WTC11 (cell line): Measurements from ENCODE around the gene PRTFDC1. TPM values are rescaled to one million over a fixed set of nuclear protein-coding genes. Genes with fewer than 3 reads are reported as not detected.

ENCODE experiments used
- ATAC-seq: fragments of 200-7000 bp; cut with Tn5 transposase; 2 replicates; pipeline ENCODE4 v1.10.0; 2021; ENCODE audit warnings: mild to moderate bottlenecking, moderate library complexity
- CTCF ChIA-PET: fragments of 300-600 bp; sonication (Branson Sonifier 250); formaldehyde crosslinking; loops from one replicate; lab custom pipeline; 2021; ENCODE audit warnings: antibody characterized with exemption; lab: Charles Lee
- POLR2A ChIA-PET: fragments of 350-600 bp; sonication (Branson Sonifier 250); formaldehyde crosslinking; loops from one replicate; lab custom pipeline; 2021; ENCODE audit warnings: antibody characterized with exemption; lab: Charles Lee
- DNase-seq: peaks from one replicate; pipeline ENCODE4 v3.0.0; 2021; ENCODE audit warnings: low spot score
- H3K27ac Mint-ChIP-seq: 2 replicates; pipeline ENCODE4 v1.8.0; 2021; ENCODE audit warnings: mixed read lengths
- H3K27me3 Mint-ChIP-seq: 2 replicates; pipeline ENCODE4 v1.8.0; 2021; ENCODE audit warnings: low read depth, mild to moderate bottlenecking, moderate library complexity, mixed read lengths
- H3K36me3 Mint-ChIP-seq: 2 replicates; pipeline ENCODE4 v1.8.0; 2021; ENCODE audit warnings: mixed read lengths
- H3K4me1 Mint-ChIP-seq: 2 replicates; pipeline ENCODE4 v1.8.0; 2022; ENCODE audit warnings: mixed read lengths
- H3K4me3 Mint-ChIP-seq: 2 replicates; pipeline ENCODE4 v1.8.0; 2021; ENCODE audit warnings: mild to moderate bottlenecking, moderate library complexity, mixed read lengths
- H3K9me3 Mint-ChIP-seq: 2 replicates; pipeline ENCODE4 v1.8.0; 2021; ENCODE audit warnings: mixed read lengths
- ATF1 ChIP-seq: sonication (generic); formaldehyde crosslinking; IDR thresholded peaks from 2 replicates; pipeline ENCODE4 v1.8.1; 2023; ENCODE audit warnings: mild to moderate bottlenecking, moderate library complexity, missing genetic modification reagents
- ESRRA ChIP-seq: sonication (generic); formaldehyde crosslinking; IDR thresholded peaks from 2 replicates; pipeline ENCODE4 v1.8.1; 2022; ENCODE audit warnings: mild to moderate bottlenecking, missing genetic modification reagents, borderline replicate concordance
- HMGXB4 ChIP-seq: sonication (generic); formaldehyde crosslinking; IDR thresholded peaks from 2 replicates; pipeline ENCODE4 v1.8.1; 2023; ENCODE audit warnings: mild to moderate bottlenecking, moderate library complexity, missing genetic modification reagents
- NFE2L1 ChIP-seq: sonication (generic); formaldehyde crosslinking; IDR thresholded peaks from 2 replicates; pipeline ENCODE4 v1.8.1; 2023; ENCODE audit warnings: missing genetic modification reagents
- NR1H2 ChIP-seq: sonication (generic); formaldehyde crosslinking; IDR thresholded peaks from 2 replicates; pipeline ENCODE4 v1.9.0; 2021; ENCODE audit warnings: mild to moderate bottlenecking, moderate library complexity, missing genetic modification reagents
- OVOL2 ChIP-seq: fragments of 250-450 bp; sonication (Bioruptor Pico); IDR thresholded peaks from 2 replicates; pipeline ENCODE4 v1.9.0; 2021; ENCODE audit warnings: mild to moderate bottlenecking, borderline replicate concordance
- PRDM15 ChIP-seq: sonication (generic); formaldehyde crosslinking; IDR thresholded peaks from 2 replicates; pipeline ENCODE4 v1.8.0; 2022; ENCODE audit warnings: missing genetic modification reagents
- RORB ChIP-seq: fragments of 250-450 bp; sonication (Bioruptor Pico); IDR thresholded peaks from 2 replicates; pipeline ENCODE4 v1.9.0; 2021; ENCODE audit warnings: mild to moderate bottlenecking
- SOX15 ChIP-seq: fragments of 250-450 bp; sonication (Bioruptor Pico); IDR thresholded peaks from 2 replicates; pipeline ENCODE4 v1.9.0; 2021; ENCODE audit warnings: mild to moderate bottlenecking
- SP1 ChIP-seq: sonication (generic); formaldehyde crosslinking; conservative IDR thresholded peaks from 2 replicates; pipeline ENCODE4 v1.8.1; 2022; ENCODE audit warnings: missing genetic modification reagents
- ZNF219 ChIP-seq: sonication (generic); formaldehyde crosslinking; IDR thresholded peaks from 2 replicates; pipeline ENCODE4 v1.8.0; 2023; ENCODE audit warnings: missing genetic modification reagents, mild to moderate bottlenecking, borderline replicate concordance
- ZNF317 ChIP-seq: sonication (generic); formaldehyde crosslinking; IDR thresholded peaks from 2 replicates; pipeline ENCODE4 v1.8.1; 2023; ENCODE audit warnings: low read depth, mild to moderate bottlenecking, moderate library complexity, missing genetic modification reagents, borderline replicate concordance
- total RNA-seq: library from RNA; stranded (reverse); gene quantifications from 3 replicates; pipeline ENCODE4 v1.2.3, GENCODE V29; 2021
- TF ChIP-seq, protein P1 (sequence below): sonication (generic); formaldehyde crosslinking; IDR thresholded peaks from 2 replicates; pipeline ENCODE4 v1.8.1; 2023; ENCODE audit warnings: mild to moderate bottlenecking, missing genetic modification reagents, moderate library complexity
- TF ChIP-seq, protein P2 (sequence below): fragments of 250-450 bp; sonication (Bioruptor Pico); IDR thresholded peaks from 2 replicates; pipeline ENCODE4 v1.9.0; 2021; ENCODE audit warnings: mild to moderate bottlenecking, borderline replicate concordance
- TF ChIP-seq, protein P3 (sequence below): sonication (generic); formaldehyde crosslinking; IDR thresholded peaks from 2 replicates; pipeline ENCODE4 v1.8.1; 2022; ENCODE audit warnings: low read depth, mild to moderate bottlenecking, moderate library complexity, missing genetic modification reagents, borderline replicate concordance
- TF ChIP-seq, protein P4 (sequence below): fragments of 250-450 bp; sonication (Bioruptor Pico); IDR thresholded peaks from 2 replicates; pipeline ENCODE4 v1.9.0; 2021; ENCODE audit warnings: moderate library complexity, mild to moderate bottlenecking, inconsistent platforms, borderline replicate concordance
- TF ChIP-seq, protein P5 (sequence below): sonication (generic); formaldehyde crosslinking; IDR thresholded peaks from 2 replicates; pipeline ENCODE4 v1.8.0; 2023; ENCODE audit warnings: mild to moderate bottlenecking, missing genetic modification reagents
- TF ChIP-seq, protein P6 (sequence below): sonication (generic); formaldehyde crosslinking; IDR thresholded peaks from 2 replicates; pipeline ENCODE4 v1.8.1; 2023; ENCODE audit warnings: mild to moderate bottlenecking, missing genetic modification reagents

PRTFDC1 gene
- total RNA-seq, 1 experiment from 2014 or later: 6.1 TPM

GRCh38 chr10:24929904-24930303 is 22.5 kb downstream of the PRTFDC1 start (continued):
- TF ChIP-seq, protein P1, sequence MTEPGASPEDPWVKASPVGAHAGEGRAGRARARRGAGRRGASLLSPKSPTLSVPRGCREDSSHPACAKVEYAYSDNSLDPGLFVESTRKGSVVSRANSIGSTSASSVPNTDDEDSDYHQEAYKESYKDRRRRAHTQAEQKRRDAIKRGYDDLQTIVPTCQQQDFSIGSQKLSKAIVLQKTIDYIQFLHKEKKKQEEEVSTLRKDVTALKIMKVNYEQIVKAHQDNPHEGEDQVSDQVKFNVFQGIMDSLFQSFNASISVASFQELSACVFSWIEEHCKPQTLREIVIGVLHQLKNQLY (CRISPR knock-in tag): no peak
- TF ChIP-seq, protein P2, sequence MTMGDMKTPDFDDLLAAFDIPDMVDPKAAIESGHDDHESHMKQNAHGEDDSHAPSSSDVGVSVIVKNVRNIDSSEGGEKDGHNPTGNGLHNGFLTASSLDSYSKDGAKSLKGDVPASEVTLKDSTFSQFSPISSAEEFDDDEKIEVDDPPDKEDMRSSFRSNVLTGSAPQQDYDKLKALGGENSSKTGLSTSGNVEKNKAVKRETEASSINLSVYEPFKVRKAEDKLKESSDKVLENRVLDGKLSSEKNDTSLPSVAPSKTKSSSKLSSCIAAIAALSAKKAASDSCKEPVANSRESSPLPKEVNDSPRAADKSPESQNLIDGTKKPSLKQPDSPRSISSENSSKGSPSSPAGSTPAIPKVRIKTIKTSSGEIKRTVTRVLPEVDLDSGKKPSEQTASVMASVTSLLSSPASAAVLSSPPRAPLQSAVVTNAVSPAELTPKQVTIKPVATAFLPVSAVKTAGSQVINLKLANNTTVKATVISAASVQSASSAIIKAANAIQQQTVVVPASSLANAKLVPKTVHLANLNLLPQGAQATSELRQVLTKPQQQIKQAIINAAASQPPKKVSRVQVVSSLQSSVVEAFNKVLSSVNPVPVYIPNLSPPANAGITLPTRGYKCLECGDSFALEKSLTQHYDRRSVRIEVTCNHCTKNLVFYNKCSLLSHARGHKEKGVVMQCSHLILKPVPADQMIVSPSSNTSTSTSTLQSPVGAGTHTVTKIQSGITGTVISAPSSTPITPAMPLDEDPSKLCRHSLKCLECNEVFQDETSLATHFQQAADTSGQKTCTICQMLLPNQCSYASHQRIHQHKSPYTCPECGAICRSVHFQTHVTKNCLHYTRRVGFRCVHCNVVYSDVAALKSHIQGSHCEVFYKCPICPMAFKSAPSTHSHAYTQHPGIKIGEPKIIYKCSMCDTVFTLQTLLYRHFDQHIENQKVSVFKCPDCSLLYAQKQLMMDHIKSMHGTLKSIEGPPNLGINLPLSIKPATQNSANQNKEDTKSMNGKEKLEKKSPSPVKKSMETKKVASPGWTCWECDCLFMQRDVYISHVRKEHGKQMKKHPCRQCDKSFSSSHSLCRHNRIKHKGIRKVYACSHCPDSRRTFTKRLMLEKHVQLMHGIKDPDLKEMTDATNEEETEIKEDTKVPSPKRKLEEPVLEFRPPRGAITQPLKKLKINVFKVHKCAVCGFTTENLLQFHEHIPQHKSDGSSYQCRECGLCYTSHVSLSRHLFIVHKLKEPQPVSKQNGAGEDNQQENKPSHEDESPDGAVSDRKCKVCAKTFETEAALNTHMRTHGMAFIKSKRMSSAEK (CRISPR knock-in tag): no peak
- TF ChIP-seq RORB (CRISPR knock-in tag) (no peak), HMGXB4 (CRISPR knock-in tag) (no peak), ESRRA (no peak), SP1 (CRISPR knock-in tag) (no peak)
- TF ChIP-seq, protein P3, sequence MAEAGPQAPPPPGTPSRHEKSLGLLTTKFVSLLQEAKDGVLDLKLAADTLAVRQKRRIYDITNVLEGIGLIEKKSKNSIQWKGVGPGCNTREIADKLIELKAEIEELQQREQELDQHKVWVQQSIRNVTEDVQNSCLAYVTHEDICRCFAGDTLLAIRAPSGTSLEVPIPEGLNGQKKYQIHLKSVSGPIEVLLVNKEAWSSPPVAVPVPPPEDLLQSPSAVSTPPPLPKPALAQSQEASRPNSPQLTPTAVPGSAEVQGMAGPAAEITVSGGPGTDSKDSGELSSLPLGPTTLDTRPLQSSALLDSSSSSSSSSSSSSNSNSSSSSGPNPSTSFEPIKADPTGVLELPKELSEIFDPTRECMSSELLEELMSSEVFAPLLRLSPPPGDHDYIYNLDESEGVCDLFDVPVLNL (CRISPR knock-in tag): no peak

DNA sequence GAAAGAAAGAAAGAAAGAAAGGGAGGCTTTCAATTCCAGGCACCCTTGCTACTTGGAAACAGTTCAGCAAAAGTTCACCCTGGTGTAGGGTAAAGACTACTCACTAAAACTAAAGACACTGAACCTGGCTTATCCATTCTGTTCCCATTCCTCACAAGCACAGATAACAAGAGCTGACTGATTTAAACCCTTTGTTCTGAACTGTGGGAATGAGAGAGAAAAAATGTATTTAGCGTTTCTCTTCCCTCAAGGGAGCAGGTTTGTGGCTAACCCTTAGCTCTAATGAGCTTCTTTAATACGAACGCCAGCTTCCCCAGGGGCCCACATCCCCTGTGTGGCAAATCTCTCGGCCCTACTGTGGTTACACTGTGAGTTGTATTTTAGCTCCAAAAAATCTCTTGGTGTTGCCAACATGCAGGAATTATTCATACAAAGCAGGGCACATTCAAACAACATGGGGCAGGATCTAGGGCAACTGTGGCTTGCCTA is 23.3 kb downstream of the PRTFDC1 start:
- ChIA-PET CTCF (interaction anchor here (1.0 to 1.3 kb wide), 3 partner anchors 287 to 311 kb away, joined by 3 read pairs; no protein-coding TSS in a partner anchor), POLR2A (interaction anchor here (0.6 to 1.6 kb wide), 2 partner anchors 22 to 57 kb away, joined by 3 to 4 read pairs; no protein-coding TSS in a partner anchor)
- Mint-ChIP-seq H3K4me3 (no peak overlapping the region), H3K4me1 (no peaks in the 10 kb centered on the region), H3K9me3 (peaks cover 20% of the 10 kb centered on the region), H3K27me3 (no peaks in the 10 kb centered on the region), H3K36me3 (peaks cover 13% of the 10 kb centered on the region), H3K27ac (no peak overlapping the region)
- ATAC-seq: no peak
- DNase-seq: no peak
- no peak for TF ChIP-seq SOX15 (CRISPR knock-in tag)
- TF ChIP-seq PRDM15 (CRISPR knock-in tag): no peak
- TF ChIP-seq ZNF219 (CRISPR knock-in tag): no peak
- TF ChIP-seq ATF1: no peak
- TF ChIP-seq, protein P1 (CRISPR knock-in tag): no peak
- no peak for TF ChIP-seq NR1H2
- no peak for TF ChIP-seq OVOL2 (CRISPR knock-in tag)
- TF ChIP-seq, protein P4, sequence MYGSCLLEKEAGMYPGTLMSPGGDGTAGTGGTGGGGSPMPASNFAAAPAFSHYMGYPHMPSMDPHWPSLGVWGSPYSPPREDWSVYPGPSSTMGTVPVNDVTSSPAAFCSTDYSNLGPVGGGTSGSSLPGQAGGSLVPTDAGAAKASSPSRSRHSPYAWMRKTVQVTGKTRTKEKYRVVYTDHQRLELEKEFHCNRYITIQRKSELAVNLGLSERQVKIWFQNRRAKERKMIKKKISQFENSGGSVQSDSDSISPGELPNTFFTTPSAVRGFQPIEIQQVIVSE (CRISPR knock-in tag): no peak
- TF ChIP-seq, protein P5, sequence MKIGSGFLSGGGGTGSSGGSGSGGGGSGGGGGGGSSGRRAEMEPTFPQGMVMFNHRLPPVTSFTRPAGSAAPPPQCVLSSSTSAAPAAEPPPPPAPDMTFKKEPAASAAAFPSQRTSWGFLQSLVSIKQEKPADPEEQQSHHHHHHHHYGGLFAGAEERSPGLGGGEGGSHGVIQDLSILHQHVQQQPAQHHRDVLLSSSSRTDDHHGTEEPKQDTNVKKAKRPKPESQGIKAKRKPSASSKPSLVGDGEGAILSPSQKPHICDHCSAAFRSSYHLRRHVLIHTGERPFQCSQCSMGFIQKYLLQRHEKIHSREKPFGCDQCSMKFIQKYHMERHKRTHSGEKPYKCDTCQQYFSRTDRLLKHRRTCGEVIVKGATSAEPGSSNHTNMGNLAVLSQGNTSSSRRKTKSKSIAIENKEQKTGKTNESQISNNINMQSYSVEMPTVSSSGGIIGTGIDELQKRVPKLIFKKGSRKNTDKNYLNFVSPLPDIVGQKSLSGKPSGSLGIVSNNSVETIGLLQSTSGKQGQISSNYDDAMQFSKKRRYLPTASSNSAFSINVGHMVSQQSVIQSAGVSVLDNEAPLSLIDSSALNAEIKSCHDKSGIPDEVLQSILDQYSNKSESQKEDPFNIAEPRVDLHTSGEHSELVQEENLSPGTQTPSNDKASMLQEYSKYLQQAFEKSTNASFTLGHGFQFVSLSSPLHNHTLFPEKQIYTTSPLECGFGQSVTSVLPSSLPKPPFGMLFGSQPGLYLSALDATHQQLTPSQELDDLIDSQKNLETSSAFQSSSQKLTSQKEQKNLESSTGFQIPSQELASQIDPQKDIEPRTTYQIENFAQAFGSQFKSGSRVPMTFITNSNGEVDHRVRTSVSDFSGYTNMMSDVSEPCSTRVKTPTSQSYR (CRISPR knock-in tag): no peak
- no peak for TF ChIP-seq NFE2L1 (CRISPR knock-in tag)
- TF ChIP-seq ZNF317 (CRISPR knock-in tag): no peak
- TF ChIP-seq, protein P6, sequence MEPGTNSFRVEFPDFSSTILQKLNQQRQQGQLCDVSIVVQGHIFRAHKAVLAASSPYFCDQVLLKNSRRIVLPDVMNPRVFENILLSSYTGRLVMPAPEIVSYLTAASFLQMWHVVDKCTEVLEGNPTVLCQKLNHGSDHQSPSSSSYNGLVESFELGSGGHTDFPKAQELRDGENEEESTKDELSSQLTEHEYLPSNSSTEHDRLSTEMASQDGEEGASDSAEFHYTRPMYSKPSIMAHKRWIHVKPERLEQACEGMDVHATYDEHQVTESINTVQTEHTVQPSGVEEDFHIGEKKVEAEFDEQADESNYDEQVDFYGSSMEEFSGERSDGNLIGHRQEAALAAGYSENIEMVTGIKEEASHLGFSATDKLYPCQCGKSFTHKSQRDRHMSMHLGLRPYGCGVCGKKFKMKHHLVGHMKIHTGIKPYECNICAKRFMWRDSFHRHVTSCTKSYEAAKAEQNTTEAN: no peak
